Measurements from ENCODE around the gene FGF8. TPM values are rescaled to one million over a fixed set of nuclear protein-coding genes. Genes with fewer than 3 reads are reported as not detected.

FGF8 gene
- total RNA-seq, 1 experiment from 2014 or later, result not detected

- Histone ChIP-seq H3F3A (ENCODE audit: insufficient read depth, low read depth) (no peaks in the 10 kb centered on the region), H3K4me1 (replicated peaks; ENCODE audit: insufficient read depth) (no peaks in the 10 kb centered on the region), H3K79me2 (ENCODE audit: low read depth) (no peaks in the 10 kb centered on the region), H4K20me1 (ENCODE audit: insufficient read depth) (no peaks in the 10 kb centered on the region), H3K27ac (no peak overlapping the region), H3K4me2 (no peak overlapping the region), H3K9me3 (ENCODE audit: insufficient read depth, low read depth) (no peaks in the 10 kb centered on the region), H2AFZ (no peak overlapping the region), H3K36me3 (ENCODE audit: low read depth) (no peaks in the 10 kb centered on the region), H3K4me3 (no peak overlapping the region), H3K9me2 (ENCODE audit: insufficient read depth) (no peaks in the 10 kb centered on the region), H3K27me3 (ENCODE audit: insufficient read depth, low read depth) (no peaks in the 10 kb centered on the region)
- TF ChIP-seq EZH2 (IDR thresholded peaks at IDR 0.05; ENCODE audit: low read depth) (no peak), CTCF (conservative IDR thresholded peaks at IDR 0.05) (no peak)
- no TSS peak for BruUV-seq (replicated peaks)
- ChIA-PET POLR2A (ENCODE audit: unreplicated experiment) (no interaction called here), CTCF (no interaction called here)
- intact Hi-C loops (cut with micrococcal nuclease; ENCODE audit: unreplicated experiment), result loop anchor here (2.0 to 10.0 kb wide), 2 partner anchors 80 to 562 kb away; partner anchors contain the start of gene FBXW4
- no peak for DNase-seq
These were observed 1.2 kb downstream of the FGF8 start for GRCh38 chr10:101774589-101775272.

- Histone ChIP-seq H3K9me3 (ENCODE audit: insufficient read depth, low read depth) (no peaks in the 10 kb centered on the region), H3K4me1 (replicated peaks; ENCODE audit: insufficient read depth) (no peaks in the 10 kb centered on the region), H3K9me2 (ENCODE audit: insufficient read depth) (no peaks in the 10 kb centered on the region), H3K4me2 (no peak overlapping the region), H3K27ac (no peak overlapping the region), H4K20me1 (ENCODE audit: insufficient read depth) (no peaks in the 10 kb centered on the region), H3F3A (ENCODE audit: insufficient read depth, low read depth) (no peaks in the 10 kb centered on the region), H3K36me3 (ENCODE audit: low read depth) (no peaks in the 10 kb centered on the region), H3K4me3 (no peak overlapping the region), H3K27me3 (ENCODE audit: insufficient read depth, low read depth) (no peaks in the 10 kb centered on the region), H3K79me2 (ENCODE audit: low read depth) (no peaks in the 10 kb centered on the region), H2AFZ (no peak overlapping the region)
- ChIA-PET CTCF (interaction anchor here (0.6 kb wide), 1 partner anchor 62 kb away, joined by 7 read pairs; no protein-coding TSS in a partner anchor), POLR2A (ENCODE audit: unreplicated experiment) (no interaction called here)
- no TSS peak for BruUV-seq (replicated peaks)
- intact Hi-C loops (cut with micrococcal nuclease; ENCODE audit: unreplicated experiment), result loop anchor here (2.0 to 10.0 kb wide), 2 partner anchors 79 to 561 kb away; partner anchors contain the start of gene FBXW4
- no peak for DNase-seq
- TF ChIP-seq CTCF (conservative IDR thresholded peaks at IDR 0.05), result no peak
- TF ChIP-seq EZH2 (IDR thresholded peaks at IDR 0.05; ENCODE audit: low read depth), result no peak
These were observed 1.9 kb downstream of the FGF8 start for GRCh38 chr10:101773923-101774588.

- H3K27me3 ChIP-seq (ENCODE audit: insufficient read depth, low read depth), result no peaks in the 10 kb centered on the region
- H3K27ac ChIP-seq, result no peak overlapping the region
- H3K9me3 ChIP-seq (ENCODE audit: insufficient read depth, low read depth), result no peaks in the 10 kb centered on the region
- no peaks in the 10 kb centered on the region for H3K36me3 ChIP-seq (ENCODE audit: low read depth)
- intact Hi-C loops (cut with micrococcal nuclease; ENCODE audit: unreplicated experiment), result loop anchor here (10.0 kb wide), 1 partner anchor 78 kb away; the partner anchor contains the start of gene FBXW4
- no peak for TF ChIP-seq EZH2 (IDR thresholded peaks at IDR 0.05; ENCODE audit: low read depth)
- no peak for TF ChIP-seq CTCF (conservative IDR thresholded peaks at IDR 0.05)
- BruUV-seq (replicated peaks), result no TSS peak
- H3K4me3 ChIP-seq, result no peak overlapping the region
- no peaks in the 10 kb centered on the region for H3K79me2 ChIP-seq (ENCODE audit: low read depth)
- no peaks in the 10 kb centered on the region for H3F3A ChIP-seq (ENCODE audit: insufficient read depth, low read depth)
- DNase-seq, result no peak
- ChIA-PET POLR2A (ENCODE audit: unreplicated experiment) (no interaction called here), CTCF (no interaction called here)
- H2AFZ ChIP-seq, result no peak overlapping the region
- H3K4me1 ChIP-seq (replicated peaks; ENCODE audit: insufficient read depth), result no peaks in the 10 kb centered on the region
- H3K9me2 ChIP-seq (ENCODE audit: insufficient read depth), result no peaks in the 10 kb centered on the region
- no peaks in the 10 kb centered on the region for H4K20me1 ChIP-seq (ENCODE audit: insufficient read depth)
- no peak overlapping the region for H3K4me2 ChIP-seq
These were observed 2.8 kb downstream of the FGF8 start for GRCh38 chr10:101772895-101773761.
